ENCODE results near the gene ASB2. TPM values are rescaled to one million over a fixed set of nuclear protein-coding genes. Genes with fewer than 3 reads are reported as not detected.

Gene ASB2
- total and polyA plus RNA-seq, 2 of the 13 experiments (the other 11 are each of a cell fraction or from before 2014, with no cell fraction given): 0.82 to 4.1 TPM

GRCh38 chr14:93969082-93969828, 7.1 kb downstream of the ASB2 start (continued):
- TF ChIP-seq HHEX (CRISPR knock-in tag; IDR thresholded peaks at IDR 0.05) (no peak), CREB3 (CRISPR knock-in tag; IDR thresholded peaks at IDR 0.05) (no peak)

- in situ Hi-C loops (cut with HindIII; ENCODE audit: extremely low pct_ligation_motif_present, low pct_unique_long_range_greater_than_20kb): no loop called here
- no peaks in the 10 kb centered on the region for H4K20me1 ChIP-seq (ENCODE audit: insufficient read depth, low read length)
- TF ChIP-seq HOXA5 (CRISPR knock-in tag; IDR thresholded peaks at IDR 0.05): no peak
- TF ChIP-seq ZUFSP (CRISPR knock-in tag; IDR thresholded peaks at IDR 0.05; ENCODE audit: borderline replicate concordance): no peak
- TF ChIP-seq SNAPC4 (CRISPR knock-in tag; IDR thresholded peaks at IDR 0.05): no peak
- no peak for TF ChIP-seq ZMYM3 (CRISPR knock-in tag; IDR thresholded peaks at IDR 0.05)
- no peak for TF ChIP-seq PHF20 (CRISPR knock-in tag; IDR thresholded peaks at IDR 0.05)
- no peak for TF ChIP-seq THAP9 (CRISPR knock-in tag; IDR thresholded peaks at IDR 0.05; ENCODE audit: borderline replicate concordance)
- TF ChIP-seq POGZ (CRISPR knock-in tag; IDR thresholded peaks at IDR 0.05): no peak
- no peak for TF ChIP-seq ZMAT3 (CRISPR knock-in tag; conservative IDR thresholded peaks at IDR 0.05)
- no peak overlapping the region for H2AFZ ChIP-seq (ENCODE audit: low read length)
- H3K36me3 ChIP-seq (replicated peaks in 1 of 2; ENCODE audit: control insufficient read depth in 1 of 2, insufficient read depth in 2 of 2, low read length in 2 of 2): no peaks in the 10 kb centered on the region; a peak in 1 of 5 replicates
- ChIA-PET CTCF (ENCODE audit: low intra/inter-chr PET ratio, low total read pairs) (interaction anchor here (1.0 kb wide), 1 partner anchor 33 kb away, joined by 3 read pairs; no protein-coding TSS in a partner anchor), POLR2A (interaction anchor here (0.8 to 2.4 kb wide), 3 partner anchors 8 to 26 kb away, joined by 3 to 10 read pairs (median 3); no protein-coding TSS in a partner anchor)
- no peak overlapping the region for H3K4me2 ChIP-seq (ENCODE audit: low read depth, low read length)
- H3K9ac ChIP-seq (ENCODE audit: insufficient read depth, low read depth, low read length): no peak overlapping the region
- no TSS peak for BruUV-seq (replicated peaks)
- 53% methylated on average over 9 of the region's 10 CpGs for WGBS (ENCODE audit: low lambda C conversion rate)
- no peaks in the 10 kb centered on the region for H3K79me2 ChIP-seq (ENCODE audit: insufficient read depth, low read length)
- DNase-seq (ENCODE audit: low spot score) (no peak), ATAC-seq (no peak), FAIRE-seq (no peak)
- intact Hi-C loops (cut with micrococcal nuclease; ENCODE audit: unreplicated experiment): no loop called here
- H3K9me3 ChIP-seq (ENCODE audit: low read length): no peaks in the 10 kb centered on the region
- no peak overlapping the region for H3K4me3 ChIP-seq (replicated peaks in 1 of 3; ENCODE audit: insufficient read depth in 1 of 3, low read depth in 2 of 3, low read length in 3 of 3)
- H3K4me1 ChIP-seq (ENCODE audit: insufficient read depth, low read length): peaks cover 48% of the 10 kb centered on the region
- H3K27me3 ChIP-seq (ENCODE audit: control insufficient read depth in 1 of 2, insufficient read depth in 2 of 2, low read length in 2 of 2): peaks cover 5 to 22% of the 10 kb centered on the region in 2 experiments; a peak in 4 of 5 replicates
- no peak overlapping the region for H3K27ac ChIP-seq (ENCODE audit: extremely low read length, insufficient read depth, low read length)
Measured at GRCh38 chr14:93967637-93968250, 8.6 kb downstream of the ASB2 start.
